ENCODE results near the gene KCNJ12.
"Not testable (repeated sequence)": the region's sequence is repeated elsewhere in the genome, so short reads cannot be mapped to it uniquely, and the experiment has no call there.

GRCh38 chr17:21344801-21345200 lies 31.4 kb upstream of the KCNJ12 start:
- not testable (repeated sequence) for TF ChIP-seq CTCF (IDR thresholded peaks at IDR 0.05); JUNB (IDR thresholded peaks at IDR 0.05); GATA3 (IDR thresholded peaks at IDR 0.05; ENCODE audit: borderline replicate concordance); POLR2A (IDR thresholded peaks at IDR 0.05; ENCODE audit: low read length); HOXA7 (CRISPR knock-in tag; IDR thresholded peaks at IDR 0.05); HES2 (IDR thresholded peaks at IDR 0.05); HOXB5 (CRISPR knock-in tag; IDR thresholded peaks at IDR 0.05); NPAS2 (CRISPR knock-in tag; IDR thresholded peaks at IDR 0.05; ENCODE audit: borderline replicate concordance); POLR2AphosphoS2 (conservative IDR thresholded peaks at IDR 0.05; ENCODE audit: low read length); RAD21 (conservative IDR thresholded peaks at IDR 0.05 in 1 of 2, IDR thresholded peaks at IDR 0.05 in 1 of 2); ZFP36 (IDR thresholded peaks at IDR 0.05; ENCODE audit: borderline replicate concordance, partially characterized antibody); NFE2L2 (conservative IDR thresholded peaks at IDR 0.05; ENCODE audit: low read length); CHD2 (IDR thresholded peaks at IDR 0.05; ENCODE audit: low read length, partially characterized antibody)

Measured in A549 (cell line).